Activated CD4-positive, alpha-beta T cell treated with anti-CD3 and anti-CD28 coated beads for 24 hours (primary cell): Measurements from ENCODE around the gene OGA.
A peak's percentile ranks its signal among the peaks of the same experiment; 100 is the strongest.

Source experiments
- DNase-seq, 2 donors: peaks; one replicate each; pipeline ENCODE4 v3.0.0-alpha.2; 2020; ENCODE audit warnings: low read depth in 2 of 2

OGA gene

GRCh38 chr10:101835362-101835761, 17.1 kb upstream of the OGA start:
- DNase-seq, result no peak

DNA sequence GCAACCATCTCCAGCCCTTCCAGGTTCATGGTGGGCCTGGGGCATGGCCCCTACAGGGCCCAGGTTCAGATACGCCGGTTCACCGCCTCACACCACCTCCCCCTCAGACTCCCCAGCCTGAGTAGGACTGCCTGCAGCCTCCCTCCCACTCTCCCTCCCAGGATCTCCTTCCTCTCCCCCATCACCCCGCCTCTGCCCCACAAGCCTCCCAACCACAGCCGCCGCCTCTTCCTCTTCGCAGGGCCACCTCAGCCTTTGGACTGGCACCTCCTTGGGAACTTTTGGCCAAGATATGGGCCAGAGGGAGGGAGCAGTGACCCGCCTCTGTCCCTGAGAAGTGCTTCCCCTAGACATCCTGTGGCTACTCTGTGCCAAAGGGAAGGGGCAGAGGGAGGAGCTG, 16.1 kb upstream of the OGA start:
- DNase-seq, result no peak

GRCh38 chr10:101833466-101833865, 15.2 kb upstream of the OGA start:
- no peak for DNase-seq

DNA sequence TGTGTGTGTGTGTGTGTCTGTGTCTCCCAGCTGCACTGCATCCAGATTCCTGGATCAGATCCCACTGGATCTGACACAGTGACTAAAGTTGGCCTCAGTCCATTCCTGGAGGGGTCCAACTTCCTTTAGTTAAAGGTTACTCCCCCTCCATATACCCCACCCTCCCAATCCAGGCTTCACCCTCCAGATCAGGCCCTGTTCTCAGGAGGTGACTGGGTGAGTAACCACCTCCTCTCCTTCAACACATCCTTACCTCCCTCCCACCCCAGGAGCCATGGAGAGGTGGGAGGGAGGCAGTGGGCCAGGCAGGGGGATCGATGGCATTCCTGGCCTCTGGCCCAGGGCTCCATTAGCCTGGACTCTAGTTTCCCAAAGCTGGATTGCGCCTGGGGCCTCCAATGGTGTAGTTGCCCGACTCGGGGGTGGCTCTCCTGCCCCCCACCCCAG, 14.1 kb upstream of the OGA start:
- no peak for DNase-seq

- DNase-seq, result no peak
Measured at GRCh38 chr10:101831169-101831811, 13.0 kb upstream of the OGA start.

DNA sequence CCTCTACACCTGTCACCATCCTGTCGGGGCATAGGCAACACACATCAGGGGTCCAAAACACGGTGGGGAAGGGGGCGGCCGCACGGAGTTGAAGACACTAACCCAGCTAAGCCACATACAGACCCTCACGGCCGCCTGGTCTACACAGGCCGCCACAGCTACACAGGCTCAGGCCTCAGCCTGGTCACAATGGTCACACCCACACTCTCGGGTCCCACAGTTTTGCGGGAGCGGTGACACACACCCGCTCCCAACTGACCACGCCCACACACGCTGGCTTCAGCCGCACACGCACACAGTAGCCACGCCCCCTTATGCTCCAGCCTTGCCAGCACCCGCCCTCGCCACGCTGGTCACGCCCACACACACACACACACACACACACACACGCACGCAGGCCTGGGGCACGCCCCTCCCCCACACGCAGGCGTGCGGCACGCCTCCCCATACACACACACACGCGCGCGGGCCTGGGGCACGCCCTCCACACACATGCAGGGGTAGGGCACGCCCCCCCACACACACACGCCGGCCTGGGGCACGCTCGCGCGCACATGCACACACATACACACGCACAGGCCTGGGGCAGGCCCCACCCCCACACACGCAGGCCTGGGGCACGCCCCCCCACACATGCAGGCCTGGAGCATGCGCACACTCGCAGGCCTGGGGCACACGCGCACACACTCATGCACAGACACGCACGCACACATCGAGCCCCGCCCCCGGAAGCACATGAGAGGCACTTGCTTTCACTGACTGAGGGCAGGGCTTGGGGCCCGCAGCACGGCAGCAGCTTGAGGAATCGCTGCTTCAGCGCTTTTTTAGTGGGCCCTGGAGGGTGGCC, 12.3 kb upstream of the OGA start:
- DNase-seq, result peak; percentile 83 to 86

DNA sequence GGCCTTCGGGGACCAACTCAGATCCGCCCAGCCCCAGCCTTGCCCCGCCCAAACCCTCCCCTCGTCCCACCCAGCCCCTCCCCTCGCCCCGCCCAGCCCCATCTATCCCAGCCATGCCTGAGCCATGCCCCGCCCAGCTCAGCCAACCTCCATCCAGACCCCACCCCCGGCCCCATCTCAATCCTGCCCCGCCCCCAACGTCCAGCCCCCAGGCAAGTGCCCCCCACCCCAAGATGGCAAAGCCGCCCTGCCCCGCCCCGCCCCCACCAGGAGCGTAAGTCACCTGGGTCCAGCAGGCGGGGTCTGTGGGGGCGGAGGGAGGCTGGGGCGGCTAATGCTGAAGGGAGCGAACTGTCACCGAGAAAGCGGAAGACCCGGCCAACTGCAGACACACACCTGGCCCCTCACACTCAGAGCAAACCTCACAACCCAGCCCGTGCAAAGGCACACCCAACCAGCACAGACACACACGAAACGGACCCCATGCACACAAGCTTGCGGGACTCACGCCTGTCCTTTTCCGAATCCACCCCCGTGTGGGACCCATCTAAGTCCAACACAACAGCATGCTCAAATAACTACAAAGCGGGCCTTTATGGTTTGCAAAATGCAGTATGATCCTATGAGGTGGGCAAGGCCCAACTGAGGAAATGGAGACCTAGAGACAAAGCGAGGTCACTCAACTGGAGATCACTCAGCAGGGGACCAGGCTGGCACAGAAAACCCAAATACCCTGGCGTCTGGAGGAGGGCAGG, 11.5 kb upstream of the OGA start:
- DNase-seq, result peak; percentile 35 to 42

- DNase-seq, result no peak
Measured at GRCh38 chr10:101828766-101829551, 10.7 kb upstream of the OGA start.

DNA sequence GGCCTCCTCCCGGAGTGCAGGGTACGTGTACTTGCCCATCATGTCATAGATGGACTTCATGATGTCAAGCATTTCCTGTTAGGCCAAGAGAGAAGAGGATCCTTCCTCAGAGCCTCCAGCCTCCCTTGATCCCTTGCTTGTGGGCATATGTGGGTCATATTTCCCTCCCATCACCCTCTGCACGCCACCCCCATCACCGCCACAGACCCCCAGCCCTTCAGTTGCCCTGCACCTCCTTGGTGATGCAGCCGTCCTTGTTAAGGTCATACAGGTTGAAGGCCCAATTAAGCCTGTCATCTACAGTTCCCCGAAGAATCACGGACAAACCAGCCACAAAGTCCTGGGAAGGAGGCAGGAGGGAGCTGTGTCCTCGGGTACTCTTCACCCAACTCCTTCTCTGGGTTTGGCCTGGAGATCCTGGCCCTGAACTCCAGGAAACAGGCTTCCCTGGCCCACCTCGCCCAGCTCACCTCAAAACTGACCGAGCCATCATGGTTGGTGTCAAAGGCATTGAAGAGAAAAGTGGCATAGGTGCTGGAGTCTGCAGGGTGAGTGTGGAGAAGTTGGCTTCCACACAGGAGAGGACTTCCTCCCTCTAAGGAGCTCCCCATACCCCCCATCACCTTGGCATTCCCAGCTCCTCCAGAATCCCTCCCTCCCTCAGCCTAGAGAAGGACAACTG, 9.8 kb upstream of the OGA start:
- no peak for DNase-seq

DNA sequence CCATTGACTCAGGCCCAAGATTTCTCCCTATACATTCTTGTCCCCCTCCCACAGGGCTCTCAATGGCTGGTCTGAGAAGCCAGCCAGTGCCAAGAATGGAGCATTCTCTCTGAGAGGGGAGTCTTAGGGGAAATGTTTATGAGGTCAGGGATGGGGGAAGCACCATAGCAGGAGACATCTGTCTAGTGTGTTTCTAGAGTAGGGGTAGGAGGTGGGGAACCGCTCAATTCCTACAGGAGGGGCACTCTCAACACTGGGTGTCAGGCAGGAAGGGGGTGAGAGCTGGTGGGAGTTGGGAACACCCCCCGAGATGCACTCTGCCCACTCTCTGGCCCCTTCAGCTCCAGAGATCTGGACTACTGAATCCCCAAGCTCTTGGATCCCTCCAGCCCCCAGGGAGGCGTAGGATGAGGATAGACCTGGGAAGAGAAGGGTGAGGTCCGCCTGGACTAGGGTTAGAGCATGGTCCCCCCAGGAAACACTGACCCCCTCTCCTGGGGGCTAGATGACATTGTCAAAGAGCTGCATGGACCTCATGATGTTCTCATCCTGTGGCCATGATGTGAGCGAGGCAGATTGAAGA, 8.7 kb upstream of the OGA start:
- DNase-seq, result no peak

DNA sequence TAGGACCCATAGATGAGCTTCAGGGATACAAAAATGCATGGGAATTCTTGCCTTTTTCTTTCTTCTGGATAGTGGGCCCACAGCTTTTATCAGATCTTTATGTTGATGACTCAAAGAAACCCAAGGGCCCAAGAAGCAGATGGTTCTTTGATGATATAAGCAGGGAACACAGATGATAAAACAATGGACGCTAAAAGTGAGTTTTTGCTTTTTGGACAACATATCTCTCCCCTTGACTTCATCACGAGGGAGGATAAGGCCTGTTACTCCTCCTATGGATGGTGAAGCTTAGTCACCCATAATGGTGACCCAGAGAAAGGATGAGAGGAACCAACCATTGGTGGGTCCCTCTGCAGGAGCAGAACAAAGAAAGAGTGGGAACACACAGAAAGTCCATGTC, 6.5 kb upstream of the OGA start:
- DNase-seq, result no peak

- no peak for DNase-seq
Measured at GRCh38 chr10:101818872-101819633, 809 bp upstream of the OGA start.

DNA sequence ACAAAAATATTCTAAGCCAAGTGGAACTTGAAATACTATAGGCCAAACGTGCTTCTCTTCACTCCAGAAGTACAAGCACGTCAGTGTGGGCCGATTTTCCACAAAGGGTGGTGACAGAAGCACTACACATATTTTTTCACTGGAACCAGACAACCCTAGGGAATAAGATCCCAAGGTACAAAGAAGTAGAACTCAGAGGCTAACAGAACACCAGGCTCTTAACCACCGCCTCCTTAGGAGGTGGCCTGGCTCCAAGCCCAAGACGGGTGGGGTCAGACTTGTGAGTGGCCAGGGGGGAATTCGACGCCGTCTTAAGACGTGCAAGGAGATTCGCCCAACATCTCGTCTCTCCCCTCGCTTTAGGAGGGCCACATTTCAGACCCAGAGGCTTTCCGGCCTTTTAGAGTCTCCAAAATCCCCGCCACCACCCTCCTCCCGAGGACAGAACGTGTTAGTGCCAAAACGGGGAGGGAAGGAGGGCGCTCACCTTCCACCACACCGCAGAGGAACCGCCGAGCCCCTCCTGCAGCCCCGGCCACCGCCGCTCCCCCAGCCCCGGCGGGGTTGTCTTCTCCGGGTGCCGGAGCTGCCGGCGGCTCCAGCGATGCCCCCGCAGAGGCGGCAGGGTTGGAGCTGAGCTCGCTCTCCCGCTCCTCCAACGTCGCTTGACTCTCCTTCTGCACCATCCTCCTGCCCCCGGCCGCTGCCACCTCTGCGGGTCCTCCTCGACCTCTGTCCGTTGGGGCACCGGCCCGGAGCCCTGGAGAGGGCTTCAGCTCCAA, 716 bp downstream of the OGA start:
- DNase-seq, result no peak

- DNase-seq, result no peak
Measured at GRCh38 chr10:101816913-101817336, 1.3 kb downstream of the OGA start.

GRCh38 chr10:101816376-101816775, 1.9 kb downstream of the OGA start:
- no peak for DNase-seq

DNA sequence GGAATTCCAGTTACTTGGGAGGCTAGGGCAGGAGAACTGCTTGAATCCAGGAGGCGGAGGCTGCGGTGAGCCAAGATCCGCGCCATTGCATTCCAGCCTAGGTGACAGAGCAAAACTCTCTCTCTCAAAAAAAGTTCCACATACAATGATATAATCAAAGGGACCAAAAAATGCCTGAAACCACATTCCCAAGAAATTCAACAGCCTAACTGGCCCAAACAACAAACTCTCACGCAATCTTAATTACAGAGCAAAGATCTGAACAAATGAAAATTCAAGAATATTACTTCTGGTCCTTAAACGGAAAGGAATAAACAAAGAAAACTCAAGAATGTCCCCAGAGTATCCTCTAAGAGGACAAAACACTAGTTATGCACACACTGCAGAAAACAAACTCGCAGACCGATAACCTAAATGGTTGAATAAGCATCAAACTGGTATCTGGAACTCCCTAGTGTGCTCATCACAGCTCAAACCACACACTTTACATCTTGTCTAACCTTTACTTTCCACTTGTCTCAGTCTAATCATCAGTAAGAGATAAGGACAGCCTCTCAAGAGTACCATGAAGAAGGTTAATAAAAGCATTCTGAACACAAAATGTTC, 3.7 kb downstream of the OGA start:
- DNase-seq, result no peak

- DNase-seq, result no peak
Measured at GRCh38 chr10:101812606-101813005, 5.6 kb downstream of the OGA start.

GRCh38 chr10:101807158-101807557, 11.1 kb downstream of the OGA start:
- DNase-seq, result no peak

GRCh38 chr10:101803511-101803910, 14.7 kb downstream of the OGA start:
- DNase-seq, result no peak
